Endometrial microvascular endothelial cells (primary cell): ENCODE results near the gene MDFIC. TPM values are rescaled to one million over a fixed set of nuclear protein-coding genes. Genes with fewer than 3 reads are reported as not detected.

ENCODE experiments used
- in situ Hi-C: cut with HindIII; loops from 2 replicates; pipeline ENCODE4 v1.10.0; 2017; ENCODE audit warnings: low sequenced_read_pairs, low pct_unique_long_range_greater_than_20kb; ENCODE audit errors: inconsistent ontology term
- total RNA-seq: library from RNA; depleted of rRNA; stranded (reverse); fragments of >200 nt; gene quantifications from one replicate; pipeline ENCODE4 v1.2.3, GENCODE V29; 2015; ENCODE audit errors: inconsistent ontology term

MDFIC gene
- total RNA-seq, 1 donor from 2014 or later, result 15.3 TPM

- in situ Hi-C loops, result no loop called here
Observed at GRCh38 chr7:114979803-114980507, 58.1 kb downstream of the MDFIC start.

DNA sequence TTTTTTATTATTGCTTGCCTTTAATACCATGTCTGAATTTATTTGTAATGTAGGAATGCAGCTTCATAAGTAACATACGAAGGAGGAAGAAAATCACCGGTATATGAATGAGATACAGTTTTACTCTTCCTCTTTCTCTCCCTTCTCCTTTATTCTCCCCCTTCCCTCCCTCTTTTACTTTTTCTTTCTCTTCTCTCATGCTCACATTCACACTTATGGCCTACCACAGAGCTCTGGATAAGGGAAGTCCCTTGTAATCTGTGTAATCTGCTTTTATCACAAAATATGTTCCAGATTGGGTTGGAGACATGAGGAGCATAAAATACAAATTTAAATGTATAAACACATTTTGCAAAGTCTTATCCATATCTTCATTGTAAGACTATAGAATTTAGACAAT, 59.4 kb downstream of the MDFIC start:
- in situ Hi-C loops, result no loop called here

DNA sequence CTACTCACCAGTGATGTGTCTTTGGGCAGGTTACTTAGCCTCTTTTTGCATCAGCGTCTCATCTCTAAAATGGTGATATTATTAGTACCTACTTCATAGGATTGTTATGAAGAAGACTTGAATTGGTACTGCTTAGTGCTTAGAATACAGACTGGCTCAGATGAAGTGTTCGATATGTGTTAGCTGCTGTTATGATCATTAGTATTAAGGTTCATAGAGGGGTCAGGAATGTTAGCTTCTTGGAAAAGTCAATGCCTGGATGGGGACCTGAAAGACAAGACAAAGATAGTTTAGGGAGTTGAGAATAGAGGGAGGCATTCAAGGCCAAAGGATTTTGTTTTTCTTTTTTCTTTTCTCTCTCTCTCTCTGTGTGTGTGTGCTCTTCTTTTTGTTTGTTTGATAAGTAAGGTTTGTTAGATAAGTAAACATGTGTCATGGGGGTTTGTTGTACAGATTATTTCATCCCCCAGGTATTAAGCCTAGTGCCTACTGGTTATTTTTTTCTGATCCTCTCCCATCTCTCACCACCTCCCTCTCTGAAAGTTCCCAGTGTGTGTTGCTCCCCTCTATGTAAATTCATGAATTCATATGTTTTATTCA, 63.3 kb downstream of the MDFIC start:
- in situ Hi-C loops, result no loop called here

DNA sequence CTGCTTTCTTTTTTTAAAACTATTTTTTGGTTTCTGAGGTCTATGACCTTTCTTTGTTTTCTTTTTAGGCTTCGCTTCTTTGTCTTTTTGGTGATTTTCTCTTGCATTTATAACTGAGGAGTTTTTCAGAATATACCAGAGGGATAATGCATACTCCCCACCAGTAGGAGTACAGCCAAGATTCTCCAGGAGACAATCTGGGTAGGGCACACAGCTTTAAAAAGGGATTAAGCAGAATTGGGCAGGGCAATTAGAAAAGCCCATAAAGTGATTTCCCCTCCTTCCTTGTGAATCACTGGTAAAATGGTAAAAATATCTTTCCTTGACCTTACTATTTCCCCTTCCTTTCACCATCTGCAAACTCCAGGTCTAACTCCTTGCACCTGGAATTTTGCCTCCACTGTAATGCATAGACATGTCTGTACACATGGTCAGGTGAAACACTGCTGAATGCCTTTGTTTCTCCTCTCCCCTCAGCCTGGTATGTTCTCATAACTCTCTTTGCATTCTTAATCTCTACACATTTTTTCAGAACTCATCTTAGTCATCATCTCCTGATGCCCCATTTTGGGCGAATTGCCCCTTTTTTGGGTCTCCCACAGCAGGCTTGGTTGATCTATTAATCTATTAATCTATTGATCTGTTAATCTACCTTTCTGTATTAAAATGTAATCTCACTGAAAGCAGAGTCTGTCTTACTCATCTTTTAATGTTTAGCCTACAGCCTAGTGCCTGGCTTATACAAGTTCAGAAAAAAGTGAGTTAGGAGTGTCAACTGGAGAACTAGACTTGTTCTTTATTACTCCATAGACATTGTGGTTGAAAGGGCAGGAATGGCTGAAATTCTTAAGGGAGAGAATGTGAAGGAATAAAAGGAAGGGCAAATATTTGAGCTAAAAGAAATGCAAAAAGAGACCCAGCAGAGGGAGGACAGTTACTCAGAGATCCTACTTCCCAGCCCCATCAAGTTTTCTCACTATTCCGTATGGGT, 64.6 kb downstream of the MDFIC start:
- in situ Hi-C loops, result no loop called here

DNA sequence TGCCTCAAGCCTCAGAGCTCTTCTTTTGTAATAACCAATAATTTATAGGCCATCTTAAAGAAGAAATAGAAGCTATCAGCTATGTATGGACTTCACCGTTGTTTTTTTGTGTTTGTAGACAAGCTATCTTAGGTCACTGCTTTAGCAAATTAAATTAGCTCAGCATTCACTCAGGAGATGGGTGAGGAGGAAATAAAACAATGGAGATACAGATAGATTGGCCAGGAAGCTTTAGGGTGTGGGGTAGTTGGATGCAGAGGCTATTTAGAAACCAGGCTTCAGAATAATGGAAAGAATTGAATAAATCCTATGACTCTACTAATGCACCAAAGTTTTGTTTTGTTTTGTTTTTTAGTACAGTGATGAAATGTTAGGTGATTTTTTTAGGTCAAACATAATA, 66.1 kb downstream of the MDFIC start:
- in situ Hi-C loops, result no loop called here

GRCh38 chr7:114988755-114989375, 67.0 kb downstream of the MDFIC start:
- in situ Hi-C loops, result no loop called here

DNA sequence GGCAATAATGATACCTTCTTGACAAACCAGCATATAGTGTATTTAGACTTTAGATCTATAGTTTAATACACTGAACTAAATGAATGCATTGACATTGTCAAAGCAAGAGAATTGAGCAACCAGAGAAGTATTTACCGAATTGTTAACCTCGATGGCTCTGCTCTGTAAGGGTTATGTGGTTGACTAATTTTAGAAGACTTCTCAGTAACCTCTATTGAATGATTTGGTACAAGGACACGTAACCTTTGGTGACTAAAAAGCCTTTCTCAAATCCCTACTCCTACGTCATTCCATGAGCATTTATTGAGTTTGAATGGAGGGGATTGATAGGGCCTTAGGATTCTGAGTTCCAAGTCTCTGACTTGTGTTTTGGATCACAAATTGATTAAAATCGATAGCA, 67.6 kb downstream of the MDFIC start:
- in situ Hi-C loops, result no loop called here

DNA sequence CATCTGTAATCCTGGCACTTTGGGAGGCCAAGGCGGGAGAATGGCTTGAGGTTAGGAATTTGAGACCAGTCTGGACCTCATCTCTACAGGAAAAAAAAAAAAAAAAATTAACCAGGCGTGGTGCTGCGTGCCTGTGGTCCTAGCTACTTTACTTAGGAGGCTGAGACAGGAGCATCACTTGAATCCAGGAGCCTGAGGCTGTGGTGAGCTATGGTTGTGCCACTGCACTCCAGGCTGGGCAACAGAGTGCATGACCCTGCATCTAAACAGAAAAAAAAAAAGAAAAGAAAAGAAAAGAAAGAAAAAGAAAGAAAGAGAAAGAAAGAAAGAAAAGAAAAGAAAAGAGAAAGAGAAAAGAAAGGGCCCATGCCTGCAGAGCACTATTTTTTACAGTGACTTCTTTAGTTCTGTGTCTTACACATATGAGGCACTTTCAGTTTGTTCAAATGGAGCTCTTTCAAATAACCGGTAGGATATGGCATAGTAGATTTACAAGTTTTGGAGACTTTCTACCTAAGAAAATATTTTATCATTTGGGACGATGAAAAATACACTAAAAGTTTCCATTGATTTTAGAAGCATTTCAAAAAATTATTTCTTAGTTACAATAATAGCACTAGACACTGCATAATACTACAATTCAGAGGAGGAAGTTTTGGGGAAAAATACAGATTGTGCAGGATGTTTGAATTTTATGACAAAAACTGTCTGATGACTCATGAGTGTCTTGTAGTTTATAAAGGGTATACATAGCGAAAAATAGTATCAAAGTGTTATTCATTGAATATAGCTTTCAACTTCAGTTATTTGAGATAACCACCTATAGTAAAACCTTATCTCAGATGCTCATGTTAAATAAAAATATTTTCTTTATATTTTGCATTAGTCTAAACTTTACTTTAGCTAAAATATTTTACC, 75.9 kb downstream of the MDFIC start:
- in situ Hi-C loops, result no loop called here

- in situ Hi-C loops, result no loop called here
Observed at GRCh38 chr7:115004121-115004520, 82.2 kb downstream of the MDFIC start.

- in situ Hi-C loops, result no loop called here
Observed at GRCh38 chr7:115005251-115005650, 83.4 kb downstream of the MDFIC start.

GRCh38 chr7:115005953-115006352, 84.1 kb downstream of the MDFIC start:
- in situ Hi-C loops, result no loop called here

DNA sequence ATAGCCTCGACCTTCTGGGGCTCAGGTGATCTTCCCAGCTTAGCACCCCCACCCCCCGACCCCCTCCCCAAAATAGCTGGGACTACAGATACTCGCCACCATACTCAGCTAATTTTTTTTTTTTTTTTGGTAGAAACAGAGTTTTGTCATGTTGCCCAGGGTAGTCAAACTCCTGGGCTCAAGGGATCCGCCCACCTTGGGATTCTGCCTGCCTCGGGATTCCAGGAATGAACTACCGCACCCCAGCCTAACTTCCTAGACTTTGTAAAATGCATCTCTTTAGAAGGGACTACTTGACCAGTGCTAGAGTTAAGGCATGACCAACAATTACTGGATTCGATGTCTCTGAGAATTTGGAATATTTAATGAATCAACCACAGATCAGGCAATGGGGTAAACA, 85.9 kb downstream of the MDFIC start:
- in situ Hi-C loops, result no loop called here

DNA sequence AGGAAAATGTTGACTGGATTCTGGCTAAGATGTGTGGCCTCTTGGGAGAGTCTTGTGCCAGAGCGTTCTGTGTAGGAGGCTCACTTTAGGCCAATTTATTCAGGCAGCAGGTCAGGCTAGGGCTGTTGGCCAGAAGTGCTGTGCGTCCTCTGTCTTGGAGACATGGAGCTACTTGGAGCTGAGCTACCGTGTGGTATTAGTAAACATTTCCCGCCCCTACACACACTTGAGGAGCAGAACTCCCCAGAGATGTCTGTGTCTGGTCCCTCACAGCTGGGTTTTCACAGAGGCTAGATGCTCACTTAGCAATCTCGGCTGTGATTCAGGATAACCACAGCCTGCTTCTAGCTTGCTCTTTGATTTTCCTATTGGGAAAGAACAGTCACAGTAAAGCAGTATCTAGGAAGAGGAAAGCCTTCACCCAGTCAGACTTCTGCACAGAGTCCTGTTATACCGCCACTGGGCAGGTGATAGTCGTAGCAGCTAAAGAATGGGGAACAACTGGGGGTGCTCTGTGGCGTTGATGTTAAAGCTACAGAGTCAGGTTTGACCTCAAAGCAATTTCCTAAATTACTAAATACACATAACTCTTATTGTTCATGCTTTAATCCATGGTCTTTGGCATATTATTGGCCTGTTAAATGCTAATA, 86.7 kb downstream of the MDFIC start:
- in situ Hi-C loops, result no loop called here

- in situ Hi-C loops, result no loop called here
Observed at GRCh38 chr7:115009139-115009538, 87.2 kb downstream of the MDFIC start.

DNA sequence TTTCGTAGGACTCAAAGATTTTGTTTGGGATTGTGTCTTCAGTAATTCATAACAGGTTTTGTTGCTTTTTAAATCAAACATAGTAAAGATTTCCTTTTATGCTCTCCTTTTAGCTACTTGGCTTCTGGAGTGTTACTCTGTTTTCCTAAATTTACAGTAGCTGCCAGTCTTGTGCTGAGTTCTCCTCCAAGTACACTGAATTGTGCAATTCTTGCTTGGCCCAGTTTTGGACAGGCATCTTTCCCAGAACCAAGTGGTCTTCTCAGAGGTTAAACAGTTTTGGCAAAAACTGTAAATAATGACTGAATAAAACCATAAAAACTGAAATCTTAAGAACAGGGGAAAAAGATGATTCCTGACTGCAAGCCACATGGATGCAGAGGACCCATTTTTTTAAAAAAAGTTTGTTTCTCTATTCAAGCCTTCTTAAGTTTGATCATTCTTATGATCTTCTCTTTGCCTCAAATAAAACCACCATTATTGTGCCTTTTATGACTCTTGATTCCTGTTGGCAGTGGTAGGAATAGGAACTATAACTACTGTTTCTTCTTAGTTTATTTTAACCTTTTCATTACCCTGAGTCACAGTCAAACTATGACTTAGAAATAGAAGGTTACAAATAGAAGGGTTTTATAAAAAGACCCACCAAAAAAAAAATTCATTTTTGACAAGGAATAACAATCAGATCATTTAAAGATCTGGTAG, 88.0 kb downstream of the MDFIC start:
- in situ Hi-C loops, result no loop called here

GRCh38 chr7:115010441-115010820, 88.5 kb downstream of the MDFIC start:
- in situ Hi-C loops, result no loop called here

- in situ Hi-C loops, result no loop called here
Observed at GRCh38 chr7:115013886-115014285, 92.0 kb downstream of the MDFIC start.
